HG03432 (cell line): ENCODE measurements around the gene GALNT18.

Experiments
- ATAC-seq: cut with Tn5 transposase; IDR thresholded peaks from one replicate; pipeline ENCODE4 v1.9.1; 2021; ENCODE audit warnings: mild to moderate bottlenecking, moderate library complexity; ENCODE audit not compliant: unreplicated experiment

The GALNT18 gene

DNA sequence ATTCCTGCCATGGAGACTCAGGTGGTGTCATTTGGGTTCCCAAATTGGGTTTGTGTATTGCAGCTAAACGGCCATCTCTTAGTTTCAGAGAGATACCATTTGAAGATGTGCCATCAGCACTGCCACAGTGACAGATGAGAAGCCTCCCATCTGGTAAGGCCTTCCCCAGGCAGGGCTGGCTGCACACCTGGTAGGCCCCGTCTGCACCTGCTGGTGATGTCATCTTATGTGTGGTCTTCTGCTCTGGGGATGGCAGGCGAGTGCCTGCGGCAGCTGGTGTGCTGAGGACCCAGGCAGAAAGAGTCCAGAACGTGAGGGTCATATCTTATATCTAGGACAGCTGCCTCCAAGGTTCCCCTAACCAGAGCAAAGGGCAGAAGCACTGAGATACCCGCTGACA, 369.4 kb downstream of the GALNT18 start:
- ATAC-seq, result no peak

- no peak for ATAC-seq
These were observed 370.3 kb downstream of the GALNT18 start for GRCh38 chr11:11251394-11251970.

DNA sequence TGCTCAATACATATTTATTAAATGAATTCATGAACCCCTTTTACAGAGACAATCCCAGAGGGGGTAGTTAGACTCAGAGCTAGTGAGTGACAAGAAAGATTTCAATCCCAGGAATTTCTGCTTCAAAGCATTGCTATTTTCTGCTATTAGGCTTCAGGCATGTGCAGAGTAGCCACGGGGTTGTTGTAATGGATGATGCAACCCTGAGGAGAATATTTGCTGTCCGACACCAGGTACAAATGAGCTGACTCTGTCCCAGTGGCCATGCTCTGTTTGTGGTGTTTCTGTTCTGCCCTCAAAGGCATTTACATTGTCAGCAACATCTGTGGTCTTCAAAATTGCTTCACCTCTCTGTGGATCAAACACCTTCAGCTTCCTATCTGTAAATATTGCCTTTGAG, 371.3 kb downstream of the GALNT18 start:
- ATAC-seq, result no peak

DNA sequence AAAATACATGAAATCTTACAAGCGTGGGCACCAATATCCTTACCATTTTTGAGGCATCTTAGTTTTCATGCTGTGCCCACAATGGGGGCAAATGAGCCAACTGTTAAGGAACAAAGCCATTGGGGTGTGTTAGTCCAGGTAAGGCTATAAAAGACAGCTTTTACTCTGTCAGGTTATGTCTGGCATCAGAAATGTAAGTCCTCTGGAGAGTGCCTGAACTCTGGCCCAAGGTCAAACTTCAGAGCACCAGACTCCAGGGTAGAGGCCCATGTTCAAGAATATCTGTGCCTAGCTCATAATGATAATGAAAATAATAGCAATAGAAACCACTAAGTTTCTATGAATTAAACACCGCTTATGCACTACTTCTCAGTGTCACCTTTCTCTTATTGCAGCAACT, 374.2 kb downstream of the GALNT18 start:
- no peak for ATAC-seq

DNA sequence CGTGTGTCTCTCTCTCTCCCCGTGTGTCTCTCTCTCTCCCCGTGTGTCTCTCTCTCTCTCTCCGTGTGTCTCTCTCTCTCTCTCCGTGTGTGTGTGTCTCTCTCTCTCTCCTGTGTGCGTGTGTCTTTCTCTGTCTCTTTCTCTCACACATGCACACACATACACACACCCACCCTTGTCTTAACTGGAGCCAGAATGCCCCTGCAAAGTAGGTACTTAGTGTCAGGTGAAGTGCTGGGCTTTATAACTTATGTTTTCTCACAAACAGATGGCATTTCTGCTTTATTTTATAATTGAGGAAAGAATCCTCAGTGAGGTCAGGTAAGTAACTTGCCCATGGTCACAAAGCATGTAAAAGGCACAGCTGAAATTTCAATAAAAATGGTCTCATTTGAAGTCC, 374.7 kb downstream of the GALNT18 start:
- no peak for ATAC-seq

GRCh38 chr11:11246166-11246565, 375.6 kb downstream of the GALNT18 start:
- ATAC-seq, result no peak

- no peak for ATAC-seq
These were observed 376.4 kb downstream of the GALNT18 start for GRCh38 chr11:11245453-11245852.

DNA sequence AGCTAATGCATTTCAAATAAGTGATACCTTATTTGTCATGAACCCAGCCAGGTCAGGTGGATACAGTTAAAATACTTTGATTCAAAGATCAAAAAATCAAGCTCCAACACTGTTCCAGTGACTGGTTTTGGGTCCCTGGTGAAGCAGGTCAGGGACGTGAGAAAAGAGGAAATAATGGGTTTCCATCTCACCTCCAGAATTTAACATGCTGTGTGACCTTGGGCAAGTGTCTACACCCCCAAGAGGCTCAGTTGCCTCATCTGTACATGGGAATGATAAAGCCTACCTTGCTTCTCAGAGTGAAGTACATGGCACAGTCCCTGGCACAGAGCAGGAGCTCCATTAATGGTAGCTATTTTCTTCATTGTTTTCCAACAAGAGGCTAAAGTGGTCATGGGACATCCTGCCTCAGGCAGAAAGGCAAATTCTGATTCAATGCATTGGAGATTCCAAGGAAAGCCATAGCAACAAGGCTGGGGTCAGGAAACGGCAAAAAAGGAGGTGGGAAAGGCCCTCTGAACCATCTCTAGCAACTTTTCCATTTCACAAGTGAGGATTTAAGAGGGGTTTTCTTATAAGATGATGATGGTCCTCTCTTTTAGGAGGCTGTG, 377.2 kb downstream of the GALNT18 start:
- peak; percentile 8 for ATAC-seq

- ATAC-seq, result peak; percentile 63
These were observed 378.0 kb downstream of the GALNT18 start for GRCh38 chr11:11243590-11244469.

GRCh38 chr11:11243209-11243589, 378.6 kb downstream of the GALNT18 start:
- ATAC-seq, result no peak

- ATAC-seq, result no peak
These were observed 380.5 kb downstream of the GALNT18 start for GRCh38 chr11:11241284-11241683.

- no peak for ATAC-seq
These were observed 381.8 kb downstream of the GALNT18 start for GRCh38 chr11:11239959-11240358.

DNA sequence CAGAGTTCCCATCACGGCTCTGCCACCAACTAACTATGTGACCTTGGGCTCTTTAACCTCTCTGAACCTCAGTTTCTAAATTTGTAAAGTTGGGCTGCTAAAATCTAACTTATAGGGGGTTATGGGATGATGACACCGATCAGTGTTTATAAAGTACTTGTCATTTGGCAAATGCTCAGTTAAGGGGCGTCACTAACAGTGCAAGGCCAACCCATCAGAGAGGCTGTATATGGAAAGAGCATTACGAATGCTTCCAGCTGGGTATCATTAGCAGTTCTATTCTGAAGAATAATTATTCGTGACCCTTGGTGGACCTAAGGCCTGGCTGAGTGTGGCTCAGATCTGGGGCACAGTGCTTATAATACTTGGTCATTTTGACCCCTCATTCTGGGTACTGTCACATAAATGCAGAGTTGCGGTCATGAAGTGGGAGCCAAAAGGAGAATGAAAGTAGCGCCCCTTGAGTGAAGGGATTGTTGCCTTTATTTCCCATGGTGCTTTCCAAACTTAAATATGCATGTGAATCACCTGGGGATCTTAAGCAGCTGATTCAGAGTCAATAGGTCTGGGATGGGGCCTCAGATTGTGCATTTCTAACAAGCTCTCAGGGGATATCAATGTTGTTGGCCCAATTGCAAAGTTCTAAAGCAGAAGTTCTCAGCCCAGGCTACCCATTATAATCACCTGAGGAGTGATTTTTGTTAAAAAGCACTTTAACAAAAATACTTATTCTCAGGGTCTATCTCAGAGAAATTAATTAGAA, 384.6 kb downstream of the GALNT18 start:
- no peak for ATAC-seq

GRCh38 chr11:11236498-11237059, 385.2 kb downstream of the GALNT18 start:
- no peak for ATAC-seq

DNA sequence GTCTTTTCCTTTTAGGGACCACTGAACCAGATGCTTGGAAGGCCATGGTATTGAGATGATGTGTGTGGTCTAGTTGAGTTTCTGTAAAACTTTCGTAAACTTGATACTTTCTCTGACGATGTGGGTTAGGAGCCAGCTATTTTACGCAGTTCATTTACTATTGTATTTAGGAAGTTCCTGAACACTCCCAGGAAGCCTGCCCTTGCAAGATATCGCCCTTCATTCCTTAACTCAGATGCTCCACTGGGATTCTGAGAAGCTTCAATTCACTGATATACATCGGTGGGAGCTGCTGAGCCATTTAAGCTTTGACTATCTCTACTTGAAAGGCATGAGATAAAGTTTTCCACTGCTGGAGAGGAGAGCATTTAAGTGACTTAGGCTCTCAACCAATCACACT, 390.0 kb downstream of the GALNT18 start:
- ATAC-seq, result no peak

GRCh38 chr11:11230802-11231562, 390.8 kb downstream of the GALNT18 start:
- no peak for ATAC-seq

- ATAC-seq, result no peak
These were observed 391.7 kb downstream of the GALNT18 start for GRCh38 chr11:11230087-11230486.

DNA sequence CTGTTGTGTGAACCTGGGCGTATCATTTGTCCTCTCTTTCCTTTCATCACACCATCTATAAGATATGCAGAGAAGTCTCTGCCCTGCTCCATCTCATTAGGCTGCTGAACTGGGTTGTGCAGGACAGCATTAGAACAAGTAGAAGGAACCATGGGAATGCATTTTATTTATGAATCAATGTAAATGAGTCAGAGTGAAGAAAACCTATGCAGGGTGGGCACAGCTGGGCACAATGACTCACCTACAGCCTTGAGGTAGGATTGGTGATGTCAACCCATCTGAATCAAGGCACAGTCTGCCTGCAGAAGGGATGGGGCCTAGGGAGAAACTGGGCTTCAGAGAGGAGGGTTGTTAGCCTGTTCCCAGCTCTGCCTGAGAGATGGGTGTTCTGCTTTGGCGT, 392.2 kb downstream of the GALNT18 start:
- no peak for ATAC-seq

DNA sequence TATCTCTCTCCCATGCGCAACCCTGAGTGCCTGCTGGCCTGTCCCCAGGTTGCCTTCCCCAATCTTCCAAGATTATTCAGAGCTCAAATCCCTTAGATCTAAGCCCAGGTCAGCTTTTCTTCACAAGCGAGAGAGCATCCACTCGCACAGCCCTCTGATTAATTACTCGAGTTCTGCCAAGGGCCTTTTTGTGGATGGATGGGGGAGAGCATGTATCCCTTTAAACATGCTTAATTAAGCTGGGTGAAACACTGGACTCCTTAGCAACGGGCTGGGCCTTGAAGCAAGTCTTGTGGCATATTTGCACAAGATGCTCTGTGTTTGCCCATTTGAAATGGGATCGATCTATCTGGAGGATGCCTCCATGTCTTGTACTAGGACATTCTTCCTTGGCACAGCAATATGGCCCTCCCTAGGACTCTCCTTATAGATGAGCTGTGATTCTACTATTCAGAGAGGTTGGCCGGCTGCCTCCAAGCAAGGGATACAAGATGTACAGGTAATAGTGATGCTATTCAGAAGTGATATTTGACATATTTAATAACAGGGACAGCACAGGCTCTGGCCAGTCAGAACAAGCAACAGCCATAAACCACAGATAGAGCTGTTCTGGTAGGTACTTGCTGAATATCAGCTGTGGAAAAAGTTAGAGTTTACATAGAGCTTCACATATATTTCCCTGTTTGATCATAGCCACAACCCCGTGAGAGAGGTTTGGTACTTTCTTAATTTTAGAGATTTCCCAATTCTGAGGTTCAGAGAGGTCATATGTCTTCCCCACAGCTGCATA, 394.3 kb downstream of the GALNT18 start:
- ATAC-seq, result no peak
